Neural cell (in vitro differentiated cells): ENCODE measurements around the gene RPS6KA2. TPM values are rescaled to one million over a fixed set of nuclear protein-coding genes. Genes with fewer than 3 reads are reported as not detected.

Experiments used
- H2AFZ ChIP-seq: fragments of 200-600, 300-800 bp; sonication (generic), shearing (Covaris generic); 2 replicates; pipeline ENCODE4 v1.6.0; 2014; ENCODE audit warnings: low read depth, mild to moderate bottlenecking, antibody characterized with exemption, low read length, moderate library complexity
- H3F3A ChIP-seq: fragments of 200-600 bp; shearing (Covaris generic); 2 replicates; pipeline ENCODE4 v1.6.1; 2016; ENCODE audit warnings: mild to moderate bottlenecking, moderate library complexity, mixed read lengths, antibody characterized with exemption, low read length; ENCODE audit not compliant: insufficient read depth, poor library complexity, severe bottlenecking
- H3K27ac ChIP-seq: fragments of 200-600, 300-800 bp; sonication (generic), shearing (Covaris generic); 2 replicates; pipeline ENCODE4 v1.5.1; 2014; ENCODE audit warnings: mild to moderate bottlenecking, low read length, moderate library complexity
- H3K27me3 ChIP-seq: fragments of 300-800, 200-600 bp; sonication (generic), shearing (Covaris generic); 2 replicates; pipeline ENCODE4 v1.6.0; 2014; ENCODE audit warnings: mild to moderate bottlenecking, low read depth, low read length, moderate library complexity; ENCODE audit not compliant: insufficient read depth
- H3K36me3 ChIP-seq: fragments of 300-800, 200-600 bp; sonication (generic), shearing (Covaris generic); 2 replicates; pipeline ENCODE4 v1.5.1; 2014; ENCODE audit warnings: mild to moderate bottlenecking, antibody characterized with exemption, low read length, moderate library complexity; ENCODE audit not compliant: insufficient read depth
- H3K4me2 ChIP-seq: fragments of 300-800, 200-600 bp; sonication (generic), shearing (Covaris generic); 2 replicates; pipeline ENCODE4 v1.6.0; 2014; ENCODE audit warnings: mild to moderate bottlenecking, low read length
- H3K4me3 ChIP-seq: fragments of 300-800, 200-600 bp; sonication (generic), shearing (Covaris generic); 2 replicates; pipeline ENCODE4 v1.5.1; 2014; ENCODE audit warnings: mild to moderate bottlenecking, low read length, moderate library complexity
- H3K79me2 ChIP-seq: fragments of 200-600 bp; shearing (Covaris generic); replicated peaks from 2 replicates; pipeline ENCODE4 v1.6.0; 2014; ENCODE audit warnings: mild to moderate bottlenecking, low read length, moderate library complexity; ENCODE audit not compliant: insufficient read depth
- H3K9ac ChIP-seq: fragments of 300-800, 200-600 bp; sonication (generic), shearing (Covaris generic); 2 replicates; pipeline ENCODE4 v1.6.1; 2016; ENCODE audit warnings: mild to moderate bottlenecking, low read length, mixed read lengths
- H3K9me2 ChIP-seq: fragments of 200-600 bp; shearing (Covaris generic); 2 replicates; pipeline ENCODE4 v1.6.1; 2016; ENCODE audit warnings: mild to moderate bottlenecking, low read length, mixed read lengths; ENCODE audit not compliant: insufficient read depth
- H3K9me3 ChIP-seq: fragments of 200-600, 300-800 bp; sonication (generic), shearing (Covaris generic); 2 replicates; pipeline ENCODE4 v1.6.1; 2016; ENCODE audit warnings: mild to moderate bottlenecking, mixed run types, low read length, moderate library complexity, mixed read lengths
- H4K20me1 ChIP-seq: fragments of 200-600 bp; shearing (Covaris generic); 2 replicates; pipeline ENCODE4 v1.6.1; 2016; ENCODE audit warnings: mild to moderate bottlenecking, mixed run types; ENCODE audit not compliant: insufficient read depth
- CTCF ChIP-seq: fragments of 450-650 bp; IDR thresholded peaks from 2 replicates; pipeline ENCODE4 v1.5.1; 2014; ENCODE audit warnings: antibody characterized with exemption, mild to moderate bottlenecking, moderate library complexity; ENCODE audit not compliant: poor library complexity, severe bottlenecking
- EP300 ChIP-seq: fragments of 450-650 bp; conservative IDR thresholded peaks from 2 replicates; pipeline ENCODE4 v1.6.1; 2014; ENCODE audit warnings: antibody characterized with exemption, mild to moderate bottlenecking, moderate library complexity; ENCODE audit not compliant: poor library complexity, severe bottlenecking
- EZH2 ChIP-seq: fragments of 200-600, 300-800 bp; shearing (Covaris generic), sonication (generic); IDR thresholded peaks from 2 replicates; pipeline ENCODE4 v1.6.1; 2014; ENCODE audit warnings: antibody characterized with exemption, low read length, borderline replicate concordance, mild to moderate bottlenecking; ENCODE audit not compliant: insufficient read depth, poor library complexity, severe bottlenecking
- MXI1 ChIP-seq: fragments of 450-650 bp; conservative IDR thresholded peaks from 2 replicates; pipeline ENCODE4 v1.6.1; 2014; ENCODE audit warnings: antibody characterized with exemption, mild to moderate bottlenecking; ENCODE audit not compliant: poor library complexity, severe bottlenecking
- POLR2AphosphoS5 ChIP-seq: IDR thresholded peaks from 2 replicates; pipeline ENCODE4 v1.6.1; 2012
- RAD21 ChIP-seq: fragments of 450-650 bp; conservative IDR thresholded peaks from 2 replicates; pipeline ENCODE4 v1.6.1; 2014; ENCODE audit warnings: antibody characterized with exemption, mild to moderate bottlenecking, moderate library complexity
- REST ChIP-seq: IDR thresholded peaks from 2 replicates; pipeline ENCODE4 v1.6.1; 2012; ENCODE audit warnings: borderline replicate concordance
- SMC3 ChIP-seq: fragments of 450-650 bp; conservative IDR thresholded peaks from 2 replicates; pipeline ENCODE4 v1.6.1; 2014; ENCODE audit warnings: antibody characterized with exemption, mild to moderate bottlenecking, moderate library complexity; ENCODE audit not compliant: poor library complexity
- TAF1 ChIP-seq: IDR thresholded peaks from 2 replicates; pipeline ENCODE4 v1.6.1; 2012; ENCODE audit warnings: low read depth
- polyA plus RNA-seq: library from polyadenylated mRNA; depleted of rRNA; stranded (reverse); fragments of >200 nt; gene quantifications from 2 replicates; pipeline ENCODE4 v1.2.3, GENCODE V29; 2014

The RPS6KA2 gene
- polyA plus RNA-seq, 1 donor from 2014 or later: 34.3 TPM

- H3K36me3 ChIP-seq: peaks cover 26% of the 10 kb centered on the region
- H3K27ac ChIP-seq: no peak overlapping the region
- no peak overlapping the region for H3K9ac ChIP-seq
- H3K4me3 ChIP-seq: no peak overlapping the region
- no peak overlapping the region for H2AFZ ChIP-seq
- H4K20me1 ChIP-seq: no peaks in the 10 kb centered on the region
- TF ChIP-seq POLR2AphosphoS5 (no peak), MXI1 (no peak), EZH2 (no peak), CTCF (no peak), REST (no peak), RAD21 (no peak), EP300 (no peak), SMC3 (no peak), TAF1 (no peak)
- no peaks in the 10 kb centered on the region for H3F3A ChIP-seq
- peaks cover 14% of the 10 kb centered on the region for H3K9me3 ChIP-seq
- no peaks in the 10 kb centered on the region for H3K27me3 ChIP-seq
- no peaks in the 10 kb centered on the region for H3K79me2 ChIP-seq
- H3K9me2 ChIP-seq: no peaks in the 10 kb centered on the region
- H3K4me2 ChIP-seq: no peak overlapping the region
Observed at GRCh38 chr6:166446567-166447065, 180.4 kb downstream of the RPS6KA2 start.

- no peak overlapping the region for H2AFZ ChIP-seq
- no peak for TF ChIP-seq POLR2AphosphoS5
- no peak for TF ChIP-seq SMC3
- no peaks in the 10 kb centered on the region for H3K27me3 ChIP-seq
- no peak overlapping the region for H3K9ac ChIP-seq
- no peak overlapping the region for H3K4me2 ChIP-seq
- H3K36me3 ChIP-seq: peaks cover 26% of the 10 kb centered on the region
- H3K27ac ChIP-seq: no peak overlapping the region
- no peaks in the 10 kb centered on the region for H3K79me2 ChIP-seq
- H3K4me3 ChIP-seq: no peak overlapping the region
- H3K9me3 ChIP-seq: peaks cover 13% of the 10 kb centered on the region
- no peaks in the 10 kb centered on the region for H3F3A ChIP-seq
- no peaks in the 10 kb centered on the region for H4K20me1 ChIP-seq
- H3K9me2 ChIP-seq: no peaks in the 10 kb centered on the region
Observed at GRCh38 chr6:166446146-166446545, 180.9 kb downstream of the RPS6KA2 start.

GRCh38 chr6:166444446-166444845 lies 182.6 kb downstream of the RPS6KA2 start:
- Histone ChIP-seq H3K4me2 (no peak overlapping the region), H3K27me3 (no peaks in the 10 kb centered on the region), H3K9me2 (no peaks in the 10 kb centered on the region), H4K20me1 (no peaks in the 10 kb centered on the region), H3K9ac (no peak overlapping the region), H3K27ac (no peak overlapping the region), H2AFZ (no peak overlapping the region), H3K4me3 (no peak overlapping the region), H3K36me3 (peaks cover 9% of the 10 kb centered on the region), H3K9me3 (no peaks in the 10 kb centered on the region), H3F3A (no peaks in the 10 kb centered on the region), H3K79me2 (no peaks in the 10 kb centered on the region)
- TF ChIP-seq CTCF (no peak), POLR2AphosphoS5 (no peak), REST (no peak), EZH2 (no peak), EP300 (no peak), SMC3 (no peak), MXI1 (no peak), TAF1 (no peak), RAD21 (no peak)
